GM19099 (cell line): ENCODE results near the gene PACSIN2.

Source experiments
- POLR2A ChIP-seq: IDR thresholded peaks from 3 replicates; pipeline ENCODE4 v1.6.1; 2011; ENCODE audit warnings: low read depth; ENCODE audit not compliant: insufficient read length; ENCODE audit errors: extremely low read depth

Gene PACSIN2

DNA sequence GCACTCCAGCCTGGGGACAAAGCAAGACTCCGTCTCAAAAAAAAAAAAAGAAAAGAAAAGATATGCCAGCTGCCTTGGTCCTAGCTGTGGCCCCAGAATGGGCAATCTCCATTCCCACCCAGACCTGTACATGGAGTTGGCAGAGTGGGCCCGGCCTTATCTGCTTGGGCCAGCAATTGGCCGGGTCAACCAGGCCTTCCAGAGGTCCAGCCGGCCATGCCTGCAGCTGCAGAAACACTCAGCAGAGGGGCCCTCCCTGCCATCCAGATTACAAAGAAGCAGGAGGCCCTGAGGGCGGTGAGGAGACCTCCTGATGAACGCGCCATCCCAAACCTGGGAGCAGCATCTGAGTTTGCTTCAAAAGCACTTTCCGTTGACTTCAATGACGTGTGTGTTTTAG lies 131.0 kb downstream of the PACSIN2 start:
- TF ChIP-seq POLR2A: no peak

DNA sequence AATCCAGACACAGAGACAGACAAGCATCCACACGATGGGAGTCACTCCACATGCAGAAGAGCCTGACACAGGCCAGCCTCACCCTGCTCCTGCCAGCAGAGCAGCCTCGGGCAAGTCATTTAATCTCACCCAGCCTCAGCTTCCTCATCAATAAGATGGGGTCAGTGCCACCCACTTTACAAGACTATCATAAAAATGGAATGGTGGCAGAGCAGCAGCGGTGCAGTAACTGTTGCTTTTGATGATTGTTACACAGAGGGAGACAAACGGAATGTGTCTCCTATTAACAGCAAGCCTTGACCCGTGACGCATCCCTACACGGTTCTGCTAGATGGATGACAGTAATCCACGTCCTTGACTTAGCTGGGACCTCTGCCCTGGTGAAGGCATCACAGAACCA lies 131.8 kb downstream of the PACSIN2 start:
- no peak for TF ChIP-seq POLR2A

DNA sequence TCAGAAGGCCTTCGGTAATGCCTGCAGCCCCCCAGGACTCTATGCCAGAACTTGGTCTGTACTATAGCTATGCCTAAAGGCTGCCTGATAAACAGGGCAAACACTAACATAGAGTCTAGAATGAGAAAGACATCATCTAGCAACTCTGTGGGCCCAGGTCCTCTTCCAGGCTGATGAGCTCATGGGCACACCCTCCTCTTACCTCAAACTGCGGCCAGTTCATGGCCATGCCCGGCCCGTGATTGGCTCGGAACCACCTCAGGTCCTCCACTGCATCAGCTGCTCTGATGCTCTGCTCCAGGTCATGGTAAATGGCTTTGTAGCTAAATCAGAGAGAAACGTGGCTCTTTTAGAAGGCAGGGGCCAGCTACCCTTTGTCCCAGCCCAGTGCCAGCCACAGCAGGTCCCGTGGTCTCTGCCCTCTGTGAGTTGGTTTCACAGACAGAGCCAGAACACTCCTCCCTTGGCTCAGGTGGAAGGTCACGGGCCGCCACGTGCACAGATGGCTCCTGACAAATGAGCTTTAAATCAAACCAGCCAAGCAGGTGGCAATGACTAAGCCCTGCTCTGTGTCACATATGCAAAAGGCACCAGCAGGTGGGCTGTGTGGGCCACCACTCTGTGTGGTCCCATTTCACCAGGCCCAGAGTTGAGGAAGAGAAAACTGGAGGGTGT lies 132.8 kb downstream of the PACSIN2 start:
- no peak for TF ChIP-seq POLR2A

DNA sequence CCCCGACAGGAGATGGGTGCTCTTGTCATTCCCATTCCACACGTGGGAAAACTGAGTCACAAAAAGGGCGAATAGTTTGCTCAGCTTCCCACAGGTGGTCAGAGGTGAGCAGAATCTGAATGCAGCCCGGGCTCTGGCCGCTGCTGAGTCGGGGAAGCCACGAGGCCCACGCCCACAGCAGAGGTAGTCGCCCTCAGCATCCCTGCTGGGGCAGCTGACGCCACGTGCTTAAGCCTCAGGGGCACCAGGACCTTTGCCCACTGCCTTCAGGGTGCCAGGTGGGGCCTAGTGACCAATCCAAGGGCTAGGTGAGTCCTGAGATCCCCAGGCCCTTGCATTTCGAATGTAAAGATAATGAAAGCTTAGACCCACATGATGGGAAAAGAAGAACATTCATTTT lies 133.7 kb downstream of the PACSIN2 start:
- TF ChIP-seq POLR2A: no peak

DNA sequence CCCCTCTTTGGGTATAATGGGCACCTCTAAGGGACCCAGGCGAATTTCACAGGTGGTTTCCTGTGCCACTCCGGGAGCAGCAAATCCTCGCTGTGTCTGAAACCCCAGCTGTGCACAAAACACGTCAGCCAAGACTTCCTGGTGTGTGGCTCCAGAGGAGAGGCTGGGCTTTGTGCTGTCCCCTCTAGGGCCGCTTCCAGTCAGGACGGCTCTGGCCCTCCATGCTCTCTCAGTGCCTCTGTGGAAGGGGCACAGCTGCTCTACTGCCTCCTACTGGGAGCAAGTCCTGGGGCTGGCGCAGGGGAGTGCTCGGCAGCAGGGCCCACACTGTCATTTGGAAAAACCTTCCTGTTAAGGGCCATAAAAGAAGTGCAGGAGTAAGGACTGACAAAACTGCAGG lies 134.1 kb downstream of the PACSIN2 start:
- TF ChIP-seq POLR2A: no peak

DNA sequence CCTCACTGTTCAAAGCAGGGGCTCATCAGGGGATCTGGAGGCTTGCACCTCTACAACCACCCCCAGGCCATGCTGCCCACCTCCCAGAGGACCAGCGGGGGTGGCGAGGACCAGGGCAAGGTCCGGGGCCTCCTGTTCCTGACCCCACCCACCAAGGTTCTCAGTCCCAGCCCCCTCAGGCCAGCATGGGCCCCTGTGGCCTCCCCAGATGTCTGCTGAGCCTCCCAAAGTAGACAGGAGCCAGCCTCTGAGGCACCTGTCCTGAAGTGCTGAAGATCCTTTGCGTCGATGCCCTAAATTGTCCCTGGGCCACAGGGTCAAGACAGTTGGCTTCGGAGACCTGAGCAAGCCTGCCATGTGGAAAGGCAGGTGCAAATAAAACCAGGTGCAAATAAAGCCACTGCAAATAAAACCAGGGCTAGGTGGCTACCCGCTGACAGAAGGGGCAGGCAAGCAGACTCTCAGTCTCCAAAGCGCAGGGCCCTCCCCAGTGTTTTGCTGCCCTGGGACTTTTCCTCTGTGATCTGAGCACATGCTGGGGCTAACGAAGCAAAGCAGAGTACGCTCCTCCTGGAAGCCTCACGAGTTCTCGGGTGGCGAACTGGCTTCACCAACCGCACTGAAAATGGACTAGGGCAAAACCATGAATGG lies 135.5 kb downstream of the PACSIN2 start:
- no peak for TF ChIP-seq POLR2A

DNA sequence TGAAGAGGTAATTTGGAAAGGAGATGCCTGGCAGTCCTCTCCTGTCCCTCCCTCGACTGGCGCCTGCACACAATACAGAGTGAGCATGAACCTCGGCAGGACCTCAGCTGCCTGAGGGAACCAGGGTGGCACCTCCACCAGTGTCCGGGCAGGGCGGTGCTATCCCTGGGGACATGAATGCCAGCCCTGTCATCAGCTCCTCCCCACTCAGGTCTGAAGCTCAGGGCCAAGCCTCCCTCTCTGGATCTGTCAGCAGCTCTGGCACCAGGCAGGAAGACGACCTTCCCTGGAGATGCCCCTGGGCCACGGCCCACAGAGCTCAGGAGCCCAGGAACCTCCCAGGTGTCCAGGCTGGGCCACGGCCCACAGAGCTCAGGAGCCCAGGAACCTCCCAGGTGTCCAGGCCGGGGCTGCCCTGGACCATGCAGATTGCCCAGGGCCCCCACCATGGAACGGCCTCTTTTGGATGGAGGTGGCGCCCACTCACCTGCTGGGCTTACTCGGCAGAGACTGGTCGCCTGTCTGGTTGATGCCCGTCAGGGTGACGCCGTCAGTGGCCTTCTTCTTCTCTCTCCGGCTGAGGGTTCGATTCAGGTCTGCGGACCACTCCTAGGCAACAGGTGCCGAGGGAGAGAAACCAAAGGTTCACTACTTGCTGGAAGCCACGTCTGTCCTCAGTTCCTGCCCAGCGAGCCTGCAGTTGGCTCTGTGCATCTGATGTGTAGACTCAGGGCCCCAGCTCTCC lies 136.2 kb downstream of the PACSIN2 start:
- no peak for TF ChIP-seq POLR2A

DNA sequence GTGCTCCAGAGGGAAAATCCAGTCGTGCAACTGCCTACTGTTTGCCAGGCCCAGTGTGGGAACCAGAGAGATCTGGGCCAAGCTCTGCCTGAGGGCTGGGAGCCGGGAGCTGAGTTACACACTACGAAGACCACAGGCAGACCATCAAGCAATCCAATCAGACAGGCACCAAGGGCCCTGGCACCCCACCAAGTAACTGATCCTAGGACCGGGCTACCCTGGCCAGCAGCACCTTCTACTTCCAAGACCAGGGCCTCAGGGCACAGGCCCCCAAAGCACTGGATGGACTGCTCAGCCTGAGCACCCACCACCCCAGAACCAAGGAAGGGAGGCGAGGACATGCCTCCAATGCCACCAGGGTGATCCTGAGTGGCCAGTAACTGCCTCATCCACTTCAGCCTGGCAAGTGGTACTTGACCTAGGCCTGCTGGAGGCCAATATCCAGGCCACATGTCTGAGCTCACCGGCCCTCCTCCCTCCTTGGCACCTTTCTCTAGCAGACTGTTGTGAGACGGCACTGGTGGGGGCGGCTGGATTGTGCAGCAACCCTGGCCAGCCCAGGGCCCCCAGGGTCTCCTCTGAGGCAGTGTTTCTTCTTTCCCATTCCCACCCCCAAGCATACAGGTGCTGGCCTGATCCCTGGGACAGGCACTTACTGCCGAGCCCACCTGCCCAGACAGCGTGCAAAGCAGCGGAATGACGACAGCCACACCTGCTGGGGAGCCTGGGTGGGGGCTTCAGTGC lies 137.2 kb downstream of the PACSIN2 start:
- TF ChIP-seq POLR2A: no peak

DNA sequence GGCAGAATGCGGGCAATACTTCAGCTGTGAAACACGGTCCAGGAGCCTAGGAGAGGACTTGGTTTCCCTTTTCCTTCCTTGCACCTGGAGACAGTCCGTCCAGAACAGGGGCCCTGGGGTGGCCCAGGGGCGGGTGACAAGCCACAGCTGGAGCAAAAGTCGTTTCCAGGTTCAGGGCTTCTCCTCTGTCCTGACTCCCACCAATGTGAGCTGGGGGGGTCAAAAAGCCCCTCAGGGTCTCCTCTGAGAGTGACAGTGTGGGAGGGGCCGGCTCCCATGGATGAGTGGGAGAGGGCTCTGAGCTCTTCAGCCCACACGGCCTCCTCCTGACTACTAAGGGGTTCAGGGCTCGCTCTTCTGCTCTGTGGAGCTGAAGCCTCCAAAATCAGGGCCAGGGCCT lies 137.8 kb downstream of the PACSIN2 start:
- TF ChIP-seq POLR2A: no peak

DNA sequence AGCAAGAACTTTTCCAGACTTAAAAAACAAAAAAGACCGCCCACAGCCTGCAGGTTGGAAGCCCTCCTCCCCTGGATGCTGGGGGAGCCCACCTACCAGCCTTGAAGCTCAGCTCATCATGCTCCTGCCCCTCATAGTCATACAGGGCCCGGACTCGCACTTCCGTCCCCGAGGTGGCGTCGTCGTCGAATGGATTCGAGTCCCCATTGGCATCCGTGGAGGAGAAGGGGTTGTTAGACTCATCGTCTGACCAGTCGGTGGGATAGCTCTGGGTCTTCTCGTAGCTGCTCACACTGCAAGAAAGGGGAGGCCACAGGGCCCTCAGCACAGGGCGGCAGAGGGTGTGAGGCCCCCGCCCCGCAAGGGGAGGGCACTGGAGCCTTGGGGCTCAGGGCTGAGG lies 138.9 kb downstream of the PACSIN2 start:
- no peak for TF ChIP-seq POLR2A

DNA sequence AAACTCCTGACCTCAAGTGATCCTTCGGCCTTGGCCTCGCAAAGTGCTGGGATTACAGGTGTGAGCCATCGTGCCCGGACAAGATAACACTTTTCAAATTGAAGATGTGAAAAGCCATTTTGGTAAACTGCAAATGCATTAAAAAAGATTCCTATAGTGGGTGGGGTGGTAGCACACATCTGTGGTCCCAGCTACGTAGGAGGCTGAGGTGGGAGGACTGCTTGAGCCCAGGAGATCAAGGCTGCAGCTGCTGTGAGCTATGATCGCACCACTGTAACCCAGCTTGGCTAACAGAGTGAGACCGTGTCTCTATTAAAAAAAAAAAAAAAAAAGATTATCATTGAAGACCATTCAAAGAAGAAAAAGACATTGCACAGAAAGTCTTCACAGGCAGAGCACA lies 140.9 kb downstream of the PACSIN2 start:
- no peak for TF ChIP-seq POLR2A

DNA sequence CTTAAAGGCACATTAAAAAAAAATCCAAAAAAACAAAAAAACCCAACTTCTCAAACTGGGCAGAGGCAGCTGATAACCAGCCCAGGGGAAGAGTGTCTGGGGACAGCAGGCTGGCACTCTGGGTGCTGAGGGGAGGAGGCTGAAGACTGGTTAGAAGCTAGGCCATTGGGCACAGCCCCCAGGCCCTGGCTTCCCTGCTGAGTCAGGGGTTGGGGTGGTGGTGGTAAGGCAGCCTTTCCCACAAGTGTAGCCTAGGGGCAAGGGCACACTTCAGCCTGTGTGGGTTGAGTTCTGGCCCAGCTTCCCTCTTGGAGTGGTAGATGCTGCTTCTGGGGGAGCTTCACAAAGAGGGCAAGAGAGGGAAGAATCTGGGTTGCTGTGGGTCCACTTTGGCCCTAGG lies 141.6 kb downstream of the PACSIN2 start:
- TF ChIP-seq POLR2A: no peak

DNA sequence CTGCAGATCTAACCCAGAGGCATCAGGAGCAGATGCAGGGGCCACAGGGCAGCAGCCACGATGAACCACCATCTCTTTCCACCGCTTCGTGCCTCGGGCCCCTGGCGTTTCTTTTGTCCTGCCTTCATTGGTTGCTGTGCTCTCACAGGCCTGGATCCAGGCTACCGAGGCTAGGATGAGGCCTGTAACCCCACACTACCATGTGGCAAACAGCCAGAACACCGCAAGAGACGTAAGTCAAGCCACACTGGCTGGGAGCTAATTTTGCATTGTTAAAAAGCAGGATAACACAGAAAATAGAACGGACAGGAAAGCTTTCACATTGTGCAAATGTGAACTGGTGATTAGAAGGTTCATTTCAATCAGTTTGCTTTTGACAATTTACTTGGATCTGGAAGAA lies 142.1 kb downstream of the PACSIN2 start:
- no peak for TF ChIP-seq POLR2A

DNA sequence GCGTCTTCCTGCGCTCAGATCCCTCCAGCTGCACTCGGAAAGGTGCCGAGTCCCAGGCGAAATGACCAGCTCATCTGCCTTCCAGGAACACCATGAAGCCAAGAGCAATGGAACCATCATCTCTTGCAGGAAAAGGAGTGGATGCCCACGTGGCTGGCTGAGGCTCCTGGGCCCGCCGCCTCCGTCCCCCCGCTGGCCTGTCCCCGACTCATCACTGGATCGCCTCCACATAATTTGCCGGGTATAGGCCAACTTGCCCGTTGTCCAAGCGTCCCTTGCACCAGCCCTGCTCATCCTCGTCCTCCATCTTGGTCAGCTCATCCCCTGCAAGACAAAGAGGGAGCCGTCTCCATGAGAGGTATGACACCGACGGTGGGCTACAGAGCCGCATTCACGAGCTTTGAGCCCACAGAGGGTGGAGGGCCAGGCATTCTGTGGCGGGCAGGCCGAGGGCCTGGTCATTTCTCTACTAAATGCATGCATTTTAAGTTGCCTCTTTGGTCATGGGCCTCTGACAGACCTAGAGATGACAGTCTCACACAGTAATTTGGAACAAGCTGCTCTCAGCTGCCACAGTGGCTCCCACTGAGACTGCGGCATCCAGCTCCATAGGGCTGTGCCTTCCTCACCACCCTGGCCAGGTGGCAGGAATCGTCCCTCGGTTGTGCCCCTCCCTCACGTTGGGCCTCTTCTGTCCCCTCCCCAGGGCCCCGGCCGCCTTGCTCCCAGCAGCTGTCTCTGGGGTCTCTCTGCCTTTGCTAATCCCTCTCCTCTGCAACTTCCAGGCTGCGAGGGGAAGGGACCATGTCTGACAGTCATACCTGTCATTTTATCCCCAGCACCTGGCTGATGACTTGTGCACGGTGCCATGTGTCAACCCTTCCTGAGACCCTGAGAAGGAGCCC lies 143.6 kb downstream of the PACSIN2 start:
- no peak for TF ChIP-seq POLR2A
